ENCODE results near the gene C5AR2.
"Not testable (repeated sequence)": the region's sequence is repeated elsewhere in the genome, so short reads cannot be mapped to it uniquely, and the experiment has no call there.

Gene C5AR2

DNA sequence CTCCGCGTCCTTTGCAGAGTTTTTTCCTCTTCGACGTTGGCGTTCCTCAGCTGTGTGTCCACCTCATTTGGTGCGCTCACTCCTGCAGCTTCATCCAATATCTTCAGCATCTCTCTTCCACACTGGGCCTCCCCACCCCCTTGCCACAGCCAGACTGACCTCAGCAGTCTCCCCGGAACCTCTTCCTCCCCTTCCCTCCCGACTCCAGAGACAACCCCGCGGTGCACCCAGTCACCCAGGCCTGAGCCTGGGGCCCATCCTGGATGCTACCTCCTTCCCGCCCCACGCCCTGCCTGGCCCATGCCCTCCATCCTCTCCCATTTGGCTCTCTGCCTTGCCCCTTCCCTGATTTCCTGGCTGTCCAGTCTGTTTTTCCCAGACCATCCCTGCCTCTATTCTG is 8.1 kb upstream of the C5AR2 start:
- no peak for DNase-seq (ENCODE audit: low spot score)

DNA sequence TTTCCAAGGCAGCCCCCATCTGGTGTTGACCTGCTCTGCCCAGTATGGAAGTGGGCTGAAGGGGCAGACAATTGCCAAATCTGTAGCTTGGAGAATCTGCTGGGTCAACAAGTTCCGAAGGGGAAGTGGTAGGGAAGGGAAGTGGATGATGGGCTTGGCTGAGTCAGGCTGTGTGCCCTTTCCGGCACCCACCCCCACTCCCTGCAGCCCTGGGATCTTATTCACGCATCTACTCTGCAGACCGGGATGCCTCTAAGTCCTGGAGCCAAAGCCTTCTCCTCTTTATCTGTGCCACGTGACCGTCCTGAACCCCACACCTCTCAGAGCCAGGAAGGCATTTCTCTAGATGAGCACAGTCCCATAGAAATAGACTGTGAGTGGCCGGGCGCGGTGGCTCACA is 7.5 kb upstream of the C5AR2 start:
- DNase-seq (ENCODE audit: low spot score): no peak

DNA sequence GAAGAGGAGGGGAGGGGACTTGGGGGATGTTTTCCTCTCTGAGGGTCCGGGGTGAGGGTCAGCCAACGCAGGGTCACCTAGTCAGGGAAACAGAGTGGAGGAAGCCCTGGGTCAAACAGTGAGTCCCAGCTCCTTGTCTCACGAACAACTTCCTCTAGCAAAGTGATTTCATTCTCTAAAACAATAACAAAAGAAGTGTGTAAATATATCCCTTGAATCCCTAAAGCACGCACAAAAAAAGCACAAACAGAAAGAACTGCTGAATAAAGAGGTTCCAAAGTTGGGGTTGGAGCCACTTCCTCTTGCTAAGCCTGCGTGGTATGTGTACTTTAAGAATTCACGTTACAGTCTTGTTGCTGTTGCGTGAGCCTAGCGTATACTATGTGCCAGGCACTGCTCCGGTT is 1.5 kb upstream of the C5AR2 start:
- DNase-seq (ENCODE audit: low spot score): no peak

DNA sequence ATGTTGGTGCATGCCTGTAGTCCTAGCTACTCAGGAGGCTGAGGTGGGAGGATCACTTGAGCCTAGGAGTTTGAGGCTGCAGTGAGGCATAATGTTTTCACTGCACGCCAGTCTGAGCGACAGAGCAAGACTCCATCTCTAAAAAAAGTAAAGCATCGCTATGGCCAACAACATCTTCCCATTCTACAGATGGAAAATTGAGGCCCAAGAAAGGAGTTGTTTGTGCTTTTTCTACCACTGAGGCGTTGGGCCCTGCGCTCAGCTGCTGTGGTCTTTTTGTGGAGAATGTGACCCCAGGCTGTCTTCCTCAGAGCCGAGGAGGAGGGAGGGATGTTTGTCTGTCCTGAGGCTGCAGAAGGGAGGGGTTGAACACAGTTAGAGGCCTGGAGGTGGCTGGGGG is 485 bp upstream of the C5AR2 start:
- DNase-seq (ENCODE audit: low spot score): no peak

DNA sequence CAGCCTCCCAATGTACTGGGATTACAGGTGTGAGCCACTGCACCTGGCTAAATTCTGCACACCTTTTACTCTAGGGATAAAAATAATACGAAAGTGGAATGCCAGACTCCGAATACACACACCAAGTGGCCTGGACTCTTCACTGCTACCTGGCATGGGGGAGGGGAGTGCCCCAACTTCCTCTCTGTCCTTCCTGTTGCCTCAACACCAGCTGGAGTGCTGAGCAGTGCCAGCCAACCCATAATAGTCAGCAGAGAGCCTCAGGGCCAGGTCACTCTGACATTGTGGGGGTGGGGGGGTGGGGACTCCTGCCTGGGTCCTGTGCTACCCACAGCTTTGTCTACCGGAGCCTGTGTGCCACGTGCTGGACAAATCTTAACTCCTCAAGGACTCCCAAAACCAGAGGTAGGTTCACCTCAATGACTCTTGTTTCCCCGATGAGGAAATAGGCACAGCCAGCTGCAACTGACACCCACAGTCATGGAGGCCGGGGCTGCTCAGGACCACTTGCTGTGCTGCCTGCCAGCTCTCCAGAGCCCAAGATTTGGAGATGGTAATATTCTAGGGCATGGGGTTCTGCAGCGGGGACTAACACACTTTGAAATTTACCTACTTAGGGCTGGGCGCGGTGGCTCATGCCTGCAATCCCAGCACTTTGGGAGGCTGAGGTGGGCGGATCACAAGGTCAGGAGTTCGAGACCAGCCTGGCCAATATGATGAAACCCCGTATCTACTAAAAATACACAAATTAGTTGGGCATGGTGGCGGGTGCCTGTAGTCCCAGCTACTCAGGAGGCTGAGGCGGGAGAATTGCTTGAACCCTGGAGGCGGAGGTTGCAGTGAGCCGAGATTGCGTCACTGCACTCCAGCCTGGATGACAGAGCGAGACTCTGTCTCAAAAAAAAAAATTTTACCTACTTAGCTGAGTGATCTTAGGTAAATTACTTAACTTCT is 5.1 kb downstream of the C5AR2 start:
- not testable (repeated sequence) for DNase-seq (ENCODE audit: low spot score)

DNA sequence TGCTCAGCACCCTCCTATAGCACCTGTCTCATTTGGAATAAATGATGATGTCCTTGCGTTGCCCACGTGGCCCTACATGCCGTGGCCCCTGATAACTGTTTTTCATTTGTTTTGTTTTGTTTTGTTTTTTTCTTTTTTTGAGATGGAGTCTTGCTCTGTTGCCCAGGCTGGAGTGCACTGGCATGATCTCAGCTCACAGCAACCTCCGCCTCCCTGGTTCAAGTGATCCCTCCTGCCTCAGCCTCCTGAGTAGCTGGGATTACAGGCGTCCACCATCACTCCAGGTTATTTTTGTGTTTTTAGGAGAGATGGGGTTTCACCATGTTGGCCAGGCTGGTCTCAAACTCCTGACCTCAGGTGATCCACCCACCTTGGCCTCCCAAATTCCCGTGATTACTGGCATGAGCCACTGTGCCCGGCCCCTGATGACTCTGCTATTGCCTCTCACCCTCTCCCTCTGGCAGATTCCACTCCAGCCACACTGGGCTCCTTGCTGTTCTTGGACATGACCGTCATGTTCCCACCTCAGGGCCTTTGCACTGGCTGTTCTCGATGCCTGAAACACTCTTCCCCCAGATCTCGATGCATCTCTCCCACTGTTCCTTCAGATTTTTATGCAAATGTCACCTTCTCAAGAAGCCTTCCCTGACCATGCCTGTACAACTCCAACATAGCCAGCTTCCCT is 7.4 kb downstream of the C5AR2 start:
- no peak for DNase-seq (ENCODE audit: low spot score)

DNA sequence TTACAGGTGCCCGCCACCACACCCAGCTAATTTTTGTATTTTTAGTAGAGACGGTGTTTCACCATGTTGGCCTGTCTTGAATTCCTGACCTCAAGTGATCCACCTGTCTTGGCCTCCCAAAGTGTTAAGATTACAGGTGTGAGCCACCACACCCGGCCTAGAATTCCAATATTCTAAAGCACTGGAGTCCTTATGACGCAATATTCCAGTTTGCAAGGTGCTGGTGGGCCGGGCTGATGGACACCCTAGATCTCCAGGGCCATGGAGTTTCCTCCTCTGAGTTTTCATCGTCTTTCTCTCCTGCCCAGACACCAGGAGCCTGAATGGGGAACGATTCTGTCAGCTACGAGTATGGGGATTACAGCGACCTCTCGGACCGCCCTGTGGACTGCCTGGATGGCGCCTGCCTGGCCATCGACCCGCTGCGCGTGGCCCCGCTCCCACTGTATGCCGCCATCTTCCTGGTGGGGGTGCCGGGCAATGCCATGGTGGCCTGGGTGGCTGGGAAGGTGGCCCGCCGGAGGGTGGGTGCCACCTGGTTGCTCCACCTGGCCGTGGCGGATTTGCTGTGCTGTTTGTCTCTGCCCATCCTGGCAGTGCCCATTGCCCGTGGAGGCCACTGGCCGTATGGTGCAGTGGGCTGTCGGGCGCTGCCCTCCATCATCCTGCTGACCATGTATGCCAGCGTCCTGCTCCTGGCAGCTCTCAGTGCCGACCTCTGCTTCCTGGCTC is 8.7 kb downstream of the C5AR2 start:
- no peak for DNase-seq (ENCODE audit: low spot score)

DNA sequence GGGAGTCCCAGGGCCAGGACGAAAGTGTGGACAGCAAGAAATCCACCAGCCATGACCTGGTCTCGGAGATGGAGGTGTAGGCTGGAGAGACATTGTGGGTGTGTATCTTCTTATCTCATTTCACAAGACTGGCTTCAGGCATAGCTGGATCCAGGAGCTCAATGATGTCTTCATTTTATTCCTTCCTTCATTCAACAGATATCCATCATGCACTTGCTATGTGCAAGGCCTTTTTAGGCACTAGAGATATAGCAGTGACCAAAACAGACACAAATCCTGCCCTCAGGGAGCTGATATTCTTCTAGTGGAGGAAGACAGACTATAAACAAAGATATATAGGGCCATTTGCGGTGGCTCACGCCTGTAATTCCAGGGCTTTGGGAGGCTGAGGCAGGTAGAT is 9.8 kb downstream of the C5AR2 start:
- DNase-seq (ENCODE audit: low spot score): no peak

DNA sequence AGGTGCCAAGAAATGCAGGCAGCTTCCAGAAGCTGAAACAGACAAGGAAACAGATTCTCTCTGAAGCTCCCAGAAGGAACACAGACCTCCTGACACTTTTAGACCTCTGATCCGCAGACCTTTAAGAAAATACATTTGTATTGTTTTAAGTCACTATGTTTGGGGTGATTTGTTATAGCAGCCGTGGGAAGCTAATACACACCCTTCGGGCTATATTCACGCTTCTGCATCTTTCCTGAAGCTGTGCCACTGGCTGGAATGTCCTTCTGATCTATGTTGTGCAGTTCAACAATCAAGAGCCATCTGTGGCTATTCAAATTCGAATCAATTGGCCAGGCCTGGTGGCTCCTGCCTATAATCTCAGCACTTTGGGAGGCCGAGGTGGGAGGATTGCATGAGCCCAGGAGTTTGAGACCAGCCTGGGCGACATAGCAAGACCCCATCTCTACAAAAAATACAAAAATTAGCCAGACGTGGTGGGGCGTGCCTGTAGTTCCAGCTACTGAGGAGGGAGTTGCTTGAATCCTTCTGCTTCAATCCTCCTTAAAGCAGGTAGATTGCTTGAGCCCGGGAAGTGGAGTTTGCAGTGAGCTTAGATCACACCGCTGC is 11.3 kb downstream of the C5AR2 start:
- no peak for DNase-seq (ENCODE audit: low spot score)

DNA sequence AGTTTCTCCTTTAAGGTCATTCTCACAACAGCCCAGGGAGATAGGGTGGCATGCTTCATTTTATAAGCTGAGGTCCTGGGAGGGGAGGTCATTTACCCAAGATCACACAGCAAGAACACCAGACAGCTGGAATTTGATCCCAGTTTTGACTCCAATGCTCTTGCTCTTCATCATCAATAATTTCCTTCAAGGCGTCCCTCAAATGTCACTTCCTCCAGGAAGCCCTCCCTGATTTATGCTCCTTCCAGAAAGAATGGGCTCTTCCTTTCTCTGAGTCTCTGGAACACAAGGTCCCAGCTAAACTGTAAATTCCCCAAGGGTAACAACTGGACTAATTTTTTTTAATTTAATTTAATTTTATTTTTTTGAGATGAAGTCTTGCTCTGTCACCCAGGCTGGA is 12.4 kb downstream of the C5AR2 start:
- no peak for DNase-seq (ENCODE audit: low spot score)

DNA sequence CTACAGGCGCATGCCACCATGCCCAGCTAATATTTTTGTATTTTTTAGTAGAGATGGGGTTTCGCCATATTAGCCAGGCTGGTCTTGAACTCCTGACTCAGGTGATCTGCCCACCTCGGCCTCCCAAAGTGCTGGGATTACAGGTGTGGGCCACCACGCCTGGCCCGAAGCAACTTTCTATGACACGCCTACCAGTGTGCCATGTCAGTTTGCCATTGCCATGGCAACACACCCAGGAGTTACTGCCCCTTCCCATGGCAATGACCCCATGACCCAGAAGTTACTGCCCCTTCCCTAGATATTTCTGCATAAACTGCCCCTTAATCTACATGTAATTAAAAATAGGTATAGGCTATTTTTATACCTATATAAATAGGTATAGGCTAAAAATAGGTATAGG is 14.0 kb downstream of the C5AR2 start:
- DNase-seq (ENCODE audit: low spot score): not testable (repeated sequence)

DNA sequence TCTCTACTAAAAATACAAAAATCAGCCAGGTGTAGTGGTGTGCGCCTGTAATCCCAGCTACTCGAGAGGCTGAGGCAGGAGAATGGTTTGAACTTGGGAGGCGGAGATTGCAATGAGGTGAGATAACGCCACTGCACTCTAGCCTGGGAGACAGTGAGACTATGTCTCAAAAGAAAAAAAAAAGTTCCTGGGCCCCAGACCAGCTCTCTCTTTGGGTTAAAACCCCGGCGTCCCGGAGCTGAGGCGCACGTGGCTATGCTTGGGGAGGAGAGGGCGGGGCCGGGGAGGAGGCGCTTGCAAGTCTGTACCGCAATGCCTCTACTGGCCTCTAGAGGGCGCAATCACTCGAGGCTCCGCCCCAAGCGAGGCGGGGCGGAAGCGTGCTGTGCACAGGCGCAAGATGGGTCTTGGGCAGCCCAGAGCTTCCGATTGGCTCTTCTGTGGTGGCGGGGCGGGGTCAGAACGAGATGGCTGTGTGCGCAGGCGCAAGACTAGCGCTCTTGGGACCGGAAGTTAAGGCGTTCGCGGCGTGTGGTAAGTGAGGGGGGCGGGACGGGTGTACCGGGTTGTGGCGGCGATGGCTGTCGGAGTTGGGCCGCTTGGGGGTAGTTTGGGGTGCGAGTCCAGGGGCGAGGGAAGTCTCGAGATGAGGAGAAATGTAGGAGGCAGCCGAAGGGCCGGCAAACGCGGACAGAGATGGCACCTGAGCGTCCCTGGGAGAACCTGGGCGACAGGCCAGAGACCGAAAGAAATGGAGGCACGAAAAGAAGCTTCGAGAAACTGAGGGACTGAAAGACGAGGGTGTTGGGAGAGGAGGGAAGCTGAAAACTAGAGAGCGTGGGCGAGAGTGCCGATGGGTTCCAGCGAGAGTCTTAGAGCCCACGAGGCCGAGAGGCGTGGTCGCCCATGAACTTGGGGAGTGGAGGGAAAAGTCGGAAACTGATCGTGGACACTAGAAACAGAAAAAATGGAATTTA is 17.1 kb downstream of the C5AR2 start, which contains the start of gene DHX34:
TSS of gene DHX34 (plus strand) at position 497 of the 977 bp plus-strand sequence. CDS start 3,716 bp downstream, outside the sequence.
- DNase-seq (ENCODE audit: low spot score): peak; percentile 99

DNA sequence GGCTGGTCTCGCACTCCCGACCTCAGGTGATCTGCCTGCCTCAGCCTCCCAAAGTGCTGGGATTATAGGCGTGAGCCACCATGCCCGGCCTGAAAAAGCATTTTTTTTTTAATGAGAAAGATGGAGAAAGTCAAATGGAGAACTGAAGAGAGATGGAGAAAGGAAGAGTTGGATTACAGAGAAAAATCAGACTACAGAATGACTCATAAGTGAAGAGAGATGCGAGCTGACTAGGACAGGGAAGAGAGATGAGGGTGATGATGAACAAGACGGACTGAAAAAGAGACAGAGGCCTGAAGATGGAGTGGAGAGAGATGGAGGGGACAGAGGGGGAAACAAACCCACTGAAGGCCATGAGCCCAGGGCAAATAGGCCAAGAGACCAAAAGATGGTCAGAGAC is 18.7 kb downstream of the C5AR2 start:
- DNase-seq (ENCODE audit: low spot score): no peak

DNA sequence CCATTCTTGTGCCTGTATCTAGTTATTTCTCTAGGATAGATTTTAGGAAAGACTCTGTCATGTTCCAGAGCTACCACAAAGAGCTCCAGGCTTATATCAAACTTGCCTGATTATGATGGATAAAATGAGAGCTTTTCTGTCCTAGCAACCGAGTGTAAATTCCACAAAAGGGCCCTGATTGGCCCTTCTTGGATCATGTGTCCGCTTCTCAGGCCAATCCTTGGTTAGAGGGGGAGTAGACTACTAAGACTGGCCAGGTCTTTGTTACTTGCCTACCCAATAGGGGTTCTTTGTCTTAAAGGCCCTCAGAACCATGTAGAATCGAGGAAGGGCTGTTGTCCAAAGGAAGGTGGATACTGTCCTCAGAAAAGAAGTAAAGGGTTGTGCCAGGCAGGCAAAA is 19.6 kb downstream of the C5AR2 start:
- peak; percentile 73 for DNase-seq (ENCODE audit: low spot score)

DNA sequence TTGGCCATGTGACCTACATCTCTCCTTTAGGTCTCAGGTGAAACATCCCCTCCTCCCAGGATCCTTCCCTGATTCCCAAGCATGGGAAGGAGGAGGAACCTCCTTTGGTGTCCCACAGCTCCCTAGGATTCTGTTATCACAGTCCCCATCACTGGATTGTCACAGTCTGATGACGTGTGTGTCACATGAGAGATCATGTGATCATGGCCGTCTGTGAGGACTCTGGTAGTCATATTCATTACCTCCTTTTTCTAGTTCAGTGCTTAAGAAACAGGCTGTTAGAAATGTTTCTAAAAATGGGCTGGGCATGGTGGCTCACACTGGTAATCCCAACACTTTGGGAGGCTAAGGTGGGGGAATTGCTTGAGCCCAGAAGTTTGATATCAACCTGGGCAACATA is 20.1 kb downstream of the C5AR2 start:
- DNase-seq (ENCODE audit: low spot score): no peak

DNA sequence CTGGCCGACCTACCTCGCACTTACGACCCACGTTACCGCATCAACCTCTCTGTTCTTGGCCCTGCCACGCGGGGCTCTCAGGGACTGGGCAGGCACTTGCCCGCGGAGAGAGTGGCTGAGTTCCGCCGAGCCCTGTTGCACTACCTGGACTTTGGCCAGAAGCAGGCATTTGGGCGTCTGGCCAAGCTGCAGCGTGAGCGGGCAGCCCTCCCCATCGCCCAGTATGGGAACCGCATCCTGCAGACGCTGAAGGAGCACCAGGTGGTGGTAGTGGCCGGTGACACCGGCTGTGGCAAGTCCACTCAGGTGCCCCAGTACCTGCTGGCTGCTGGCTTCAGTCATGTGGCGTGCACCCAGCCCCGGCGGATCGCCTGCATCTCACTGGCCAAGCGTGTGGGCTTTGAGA is 21.3 kb downstream of the C5AR2 start:
- DNase-seq (ENCODE audit: low spot score): peak; percentile 31

DNA sequence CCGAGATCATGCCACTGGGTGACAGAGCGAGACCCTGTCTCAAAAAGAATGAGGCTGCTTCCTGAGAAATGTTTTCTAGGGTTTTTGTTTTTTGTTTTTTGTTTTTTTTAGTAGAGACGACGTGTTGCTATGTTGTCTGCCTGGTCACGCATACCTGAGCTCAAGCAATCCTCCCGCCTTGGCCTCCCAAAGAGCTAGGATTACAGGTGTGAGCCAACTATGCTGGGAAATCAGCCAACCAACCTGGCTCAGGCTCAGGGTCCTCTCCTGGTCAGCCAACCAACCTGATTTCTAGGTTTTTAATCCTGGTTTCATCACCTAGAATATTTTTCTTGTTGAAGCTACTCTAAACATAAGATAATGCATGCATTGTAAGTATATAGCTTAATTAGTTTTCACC is 24.9 kb downstream of the C5AR2 start:
- DNase-seq (ENCODE audit: low spot score): peak; percentile 36

DNA sequence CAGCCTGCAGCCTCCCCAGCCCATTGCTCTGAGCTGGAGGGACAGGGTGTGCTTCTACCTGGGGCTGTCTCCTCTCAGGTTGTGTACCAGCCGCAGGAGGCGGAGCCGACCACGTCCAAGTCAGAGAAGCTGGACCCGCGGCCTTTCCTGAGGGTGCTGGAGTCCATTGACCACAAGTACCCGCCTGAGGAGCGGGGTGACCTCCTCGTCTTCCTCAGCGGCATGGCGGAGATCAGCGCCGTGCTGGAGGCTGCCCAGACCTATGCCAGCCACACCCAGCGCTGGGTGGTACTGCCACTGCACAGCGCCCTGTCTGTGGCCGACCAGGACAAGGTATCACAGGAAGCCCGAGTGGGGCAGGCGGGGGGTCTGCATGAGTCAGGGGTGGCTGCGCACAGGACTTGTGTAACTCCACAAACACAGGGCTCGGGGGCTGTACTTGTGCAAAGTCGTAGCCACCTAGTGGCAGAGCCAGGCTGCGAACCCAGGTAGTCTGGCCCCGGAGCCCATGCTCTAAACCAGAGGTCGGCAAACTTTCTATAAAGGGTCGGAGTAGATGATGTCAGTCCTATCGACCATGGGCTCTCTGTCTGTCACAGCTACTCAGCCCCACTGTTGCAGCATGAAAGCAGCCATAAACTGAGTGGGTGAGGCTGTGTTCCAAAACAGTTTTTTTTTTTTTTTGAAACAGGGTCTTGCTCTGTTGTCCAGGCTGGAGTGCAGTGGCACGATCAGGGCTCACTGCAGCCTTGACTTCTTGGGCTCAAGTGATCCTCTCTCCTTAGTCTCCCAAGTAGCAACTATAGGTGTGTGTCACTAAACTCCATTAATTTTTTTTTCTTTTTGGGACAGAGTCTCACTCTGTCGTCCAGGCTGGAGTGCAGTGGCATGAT is 26.1 kb downstream of the C5AR2 start:
- DNase-seq (ENCODE audit: low spot score): no peak

DNA sequence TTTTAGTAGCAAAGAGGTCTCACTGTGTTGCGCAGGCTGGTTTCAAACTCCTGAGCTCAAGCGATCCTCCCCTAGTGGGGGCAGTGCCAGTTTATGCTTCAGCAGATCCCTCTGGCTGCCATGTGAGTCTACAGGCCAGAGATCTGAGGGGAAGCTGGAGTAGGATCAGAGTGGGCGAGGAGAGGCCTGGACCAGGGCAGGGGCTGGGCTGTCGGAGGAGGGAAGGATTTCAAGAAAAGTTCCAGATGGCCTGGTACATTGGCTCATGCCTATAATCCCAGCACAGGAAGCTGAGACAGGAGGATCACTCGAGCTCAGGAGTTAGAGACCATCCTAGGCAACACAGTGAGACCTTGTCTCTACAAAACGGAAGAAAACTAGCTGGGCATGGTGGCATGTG is 27.0 kb downstream of the C5AR2 start:
- DNase-seq (ENCODE audit: low spot score): no peak

DNA sequence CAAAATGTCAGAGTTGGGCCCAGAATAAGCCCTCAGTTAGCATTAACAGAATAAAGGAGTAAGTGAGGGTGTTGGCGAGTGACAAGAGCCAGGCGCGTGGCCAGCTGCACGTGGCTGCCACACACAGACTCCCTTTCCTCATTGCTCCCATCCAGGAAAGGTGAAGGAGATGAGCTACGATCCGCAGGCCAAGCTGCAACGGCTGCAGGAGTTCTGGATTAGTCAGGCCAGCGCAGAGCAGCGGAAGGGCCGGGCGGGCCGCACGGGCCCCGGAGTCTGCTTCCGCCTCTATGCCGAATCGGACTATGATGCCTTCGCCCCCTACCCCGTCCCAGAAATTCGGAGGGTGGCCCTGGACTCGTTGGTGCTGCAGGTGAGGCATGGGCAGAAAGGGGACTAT is 30.3 kb downstream of the C5AR2 start:
- no peak for DNase-seq (ENCODE audit: low spot score)
